Skeletal muscle cell (primary cell): ENCODE results near the gene CFB.
"Not testable (repeated sequence)": the region's sequence is repeated elsewhere in the genome, so short reads cannot be mapped to it uniquely, and the experiment has no call there.

Source experiments
- DNase-seq: peaks from one replicate; pipeline ENCODE4 v3.0.0-alpha.2; 2010; ENCODE audit warnings: low read depth
- H3K4me3 ChIP-seq: 2 replicates; pipeline ENCODE4 v1.5.1; 2011; ENCODE audit warnings: low read depth, mild to moderate bottlenecking, control low read depth, low read length, moderate library complexity

Gene CFB

DNA sequence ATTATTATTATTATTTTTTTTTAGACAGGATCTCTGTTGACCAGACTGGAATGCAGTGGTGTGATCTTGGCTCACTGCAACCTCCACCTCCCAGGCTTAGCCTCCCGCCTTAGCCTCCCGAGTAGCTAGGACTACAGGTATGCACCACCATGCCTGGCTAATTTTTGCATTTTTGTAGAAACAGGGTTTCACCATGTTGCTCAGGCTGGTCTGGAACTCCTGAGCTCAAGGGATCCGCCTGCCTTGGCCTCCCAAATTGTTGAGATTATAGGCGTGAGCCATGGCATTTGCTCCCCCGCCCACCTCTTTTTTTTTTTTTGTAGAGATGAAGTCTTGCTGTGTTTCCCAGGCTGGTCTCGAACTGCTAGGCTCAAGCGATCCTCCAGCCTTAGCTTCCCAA, 36.6 kb upstream of the CFB start:
- not testable (repeated sequence) for DNase-seq, H3K4me3 ChIP-seq

DNA sequence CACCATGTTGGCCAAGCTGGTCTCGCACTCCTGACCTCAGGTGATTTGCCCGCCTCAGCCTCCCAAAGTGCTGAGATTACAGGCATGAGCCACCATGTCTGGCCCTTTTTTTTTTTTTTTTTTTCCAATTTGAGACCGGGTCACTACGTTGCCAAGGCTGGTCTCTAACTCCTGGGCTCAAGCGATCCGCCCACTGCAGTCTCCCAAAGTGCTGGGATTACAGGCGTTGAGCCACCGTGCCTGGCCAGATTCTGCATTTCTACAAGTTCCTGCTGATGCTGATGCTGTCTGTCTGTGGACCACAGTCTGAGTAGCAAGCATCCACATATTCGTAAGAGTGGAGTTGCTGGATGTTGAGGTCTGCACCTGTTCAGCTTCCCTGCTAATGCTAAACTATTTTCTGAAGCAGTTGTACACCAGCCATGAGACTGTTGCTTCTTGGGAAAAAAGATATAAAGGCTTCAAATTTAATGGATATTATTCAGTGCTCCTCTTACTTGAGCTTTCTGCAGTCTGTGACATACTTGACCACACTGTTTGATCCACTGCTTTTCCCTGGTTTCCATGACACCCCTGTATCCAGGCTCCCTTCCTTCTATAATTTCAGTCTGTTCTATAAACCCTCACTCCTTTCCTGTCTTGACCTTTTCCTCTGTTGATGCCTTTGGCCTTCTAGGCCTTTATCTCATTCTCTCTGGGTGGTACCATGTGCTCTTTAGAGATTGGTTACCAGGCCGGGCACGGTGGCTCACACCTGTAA, 33.9 kb upstream of the CFB start:
- no peak overlapping the region for H3K4me3 ChIP-seq
- DNase-seq: no peak

DNA sequence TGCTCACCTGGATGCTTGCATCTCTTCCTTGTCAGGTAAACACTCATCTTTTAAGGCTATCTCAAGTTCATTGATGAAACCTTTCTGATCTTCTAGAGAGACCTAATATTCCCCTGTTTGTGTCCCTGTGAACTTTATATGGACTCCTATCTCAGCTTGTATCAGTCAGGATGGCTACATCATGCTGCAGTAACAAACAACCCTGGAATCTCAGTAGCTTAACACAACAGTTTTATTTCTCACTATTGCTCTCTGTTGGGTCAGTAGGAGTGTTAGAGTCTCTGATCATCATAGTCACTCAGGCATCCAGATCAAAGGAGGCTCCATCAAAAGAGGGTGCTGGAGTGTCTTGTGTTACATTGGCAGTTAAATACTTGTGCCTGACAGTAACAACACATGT, 30.5 kb upstream of the CFB start:
- no peak overlapping the region for H3K4me3 ChIP-seq
- no peak for DNase-seq

DNA sequence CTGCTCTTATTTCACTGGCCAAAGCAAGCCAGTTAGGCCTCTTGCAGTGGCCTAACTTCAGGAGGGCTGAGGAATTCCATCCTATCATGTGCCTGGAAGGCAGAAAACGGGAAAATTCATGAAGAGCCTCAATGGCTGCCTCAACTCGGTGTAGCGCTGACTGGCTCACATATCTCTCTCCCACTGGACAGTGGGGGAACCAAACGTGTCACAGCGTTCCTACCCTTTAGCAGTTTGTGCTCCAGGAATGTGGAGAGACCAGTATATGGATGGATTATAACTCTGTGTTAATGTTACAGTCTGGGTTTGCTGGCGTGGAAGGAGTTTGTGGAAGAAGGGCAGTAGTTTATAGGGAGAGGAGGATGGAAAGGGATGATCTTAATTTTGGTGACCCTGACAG, 30.1 kb upstream of the CFB start:
- no peak overlapping the region for H3K4me3 ChIP-seq
- no peak for DNase-seq

DNA sequence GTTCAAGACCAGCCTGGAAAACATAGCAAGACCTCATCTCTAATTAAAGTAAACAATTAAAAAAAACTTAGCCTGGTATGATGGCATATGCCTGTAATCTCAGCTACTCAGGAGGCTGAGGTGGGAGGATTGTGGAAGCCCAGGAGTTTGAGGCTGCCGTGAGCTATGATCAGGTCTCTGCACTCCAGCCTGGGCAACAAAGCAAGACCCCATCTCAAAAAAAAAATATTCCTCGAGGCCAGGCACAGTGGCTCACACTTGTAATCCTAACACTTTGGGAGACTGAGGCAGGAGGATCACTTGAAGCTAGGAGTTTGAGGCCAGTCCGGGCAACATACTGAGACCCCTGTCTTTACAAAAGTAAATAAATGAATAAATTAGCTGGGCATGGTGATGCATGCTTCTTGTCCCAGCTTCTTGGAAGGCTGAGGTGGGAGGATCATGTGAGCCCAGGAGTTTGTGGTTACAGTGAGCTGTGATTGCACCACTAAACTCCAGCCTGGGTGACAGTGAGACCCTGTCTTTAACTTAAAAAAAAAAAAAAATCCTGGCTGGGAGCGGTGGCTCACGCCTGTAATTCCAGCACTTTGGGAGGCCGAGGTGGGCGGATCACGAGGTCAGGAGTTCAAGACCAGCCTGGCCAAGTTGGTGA, 27.7 kb upstream of the CFB start:
- H3K4me3 ChIP-seq: no peak overlapping the region
- DNase-seq: no peak

DNA sequence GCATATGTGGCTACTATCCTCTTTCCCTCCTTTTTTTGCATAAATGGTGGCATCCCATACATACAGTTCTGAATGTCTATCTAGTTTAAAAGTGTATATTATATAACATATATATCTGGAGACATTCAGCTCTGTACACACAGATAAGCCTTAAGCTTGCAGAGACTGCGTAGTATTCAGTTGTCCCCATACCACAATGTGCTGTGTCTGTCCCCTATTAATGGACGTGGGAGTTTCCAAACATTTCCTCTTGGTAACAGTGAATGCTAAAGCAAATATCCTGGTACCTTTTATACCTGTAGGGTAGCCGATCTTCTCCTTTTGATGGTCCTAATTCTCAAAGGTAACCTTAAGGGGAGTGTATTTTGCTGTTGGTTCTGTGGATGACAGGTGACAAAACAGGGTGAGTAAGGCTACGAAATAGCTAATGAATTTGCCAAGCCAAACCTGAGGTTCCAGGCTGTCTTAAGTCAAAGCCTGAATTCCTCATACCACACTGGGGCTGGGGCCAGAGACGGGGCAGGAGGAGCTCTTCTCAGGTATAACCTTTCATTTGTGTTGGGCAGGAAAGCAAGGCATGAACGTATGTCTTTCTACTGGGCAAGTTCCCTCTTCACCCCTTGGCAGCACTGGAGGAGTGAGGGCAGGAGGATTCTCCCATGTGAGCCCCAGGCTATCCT, 26.1 kb upstream of the CFB start:
- DNase-seq: no peak
- no peak overlapping the region for H3K4me3 ChIP-seq

DNA sequence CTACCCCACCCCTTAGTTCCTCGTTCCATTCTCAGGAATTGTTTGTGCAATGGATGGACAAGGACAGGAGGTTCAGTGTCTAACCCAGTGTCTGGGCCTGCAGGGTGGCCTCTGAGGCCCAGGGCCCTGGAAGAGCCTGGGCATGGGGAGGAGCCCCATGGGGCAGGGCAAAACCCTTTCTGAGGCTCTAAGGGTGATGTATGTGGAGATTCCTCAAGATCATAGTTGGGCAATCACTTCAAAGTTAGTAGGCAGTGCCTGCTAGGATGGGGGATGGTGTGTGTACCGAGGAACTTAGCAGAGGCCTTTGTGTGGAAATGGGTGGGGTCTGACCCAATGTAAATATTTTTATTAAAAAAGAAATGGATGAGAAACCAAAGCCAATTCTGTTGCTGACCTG, 25.1 kb upstream of the CFB start:
- DNase-seq: no peak

DNA sequence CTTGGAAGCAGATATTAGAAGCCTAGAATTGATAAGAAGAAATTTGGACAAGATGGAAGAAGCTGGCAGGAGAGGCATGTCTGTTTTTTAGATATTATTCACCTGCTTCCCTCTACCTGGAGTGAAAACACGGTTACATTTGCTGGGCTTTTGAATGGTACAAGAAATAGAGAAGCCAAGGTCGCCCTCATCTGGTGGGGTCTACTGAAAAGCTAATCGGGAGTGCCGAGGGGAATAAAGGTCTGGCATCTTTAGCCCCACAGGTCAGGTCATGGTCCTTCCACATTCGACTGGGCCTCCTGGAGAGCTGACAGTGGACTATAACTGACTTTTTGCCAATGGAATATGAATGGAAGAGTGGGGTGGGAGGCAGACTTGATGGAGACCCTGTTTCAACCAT, 23.0 kb upstream of the CFB start:
- DNase-seq: no peak
- H3K4me3 ChIP-seq: no peak overlapping the region

More for the DNA sequence above, 25.1 kb upstream of the CFB start:
- no peak overlapping the region for H3K4me3 ChIP-seq

DNA sequence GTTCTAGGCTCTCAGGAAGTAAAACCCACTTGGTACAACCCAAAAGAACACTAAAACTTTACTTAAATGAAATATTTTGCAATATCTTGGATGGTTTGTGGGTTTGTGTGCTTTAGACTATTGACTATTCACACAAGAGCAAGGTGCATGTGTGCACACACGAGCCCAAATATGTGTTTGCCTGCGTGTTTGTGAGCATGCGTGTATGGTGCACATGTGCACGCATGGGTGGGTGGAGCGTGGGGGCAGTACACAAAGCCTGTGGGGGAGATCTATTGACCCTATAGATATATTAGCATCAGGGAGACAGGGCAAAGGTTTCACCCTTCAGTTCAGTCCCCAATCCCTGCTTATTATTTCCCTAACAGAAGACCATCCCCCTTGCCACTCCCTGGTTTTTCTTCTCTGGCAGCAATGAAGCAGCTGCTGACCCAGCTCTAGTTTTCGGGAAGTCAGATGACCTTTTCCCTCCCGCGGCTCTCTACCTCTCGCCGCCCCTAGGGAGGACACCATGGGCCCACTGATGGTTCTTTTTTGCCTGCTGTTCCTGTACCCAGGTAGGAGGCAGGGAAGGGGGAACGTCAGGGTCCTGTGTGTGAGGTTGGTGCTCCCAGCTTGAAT, 18.5 kb upstream of the CFB start, which contains the start of gene C2:
C2 (plus strand) TSS at position 476 of the 621 bp plus-strand sequence; CDS start at position 512, 36 bp downstream.
- no peak within 1 kb of the TSS for H3K4me3 ChIP-seq
- no peak for DNase-seq

DNA sequence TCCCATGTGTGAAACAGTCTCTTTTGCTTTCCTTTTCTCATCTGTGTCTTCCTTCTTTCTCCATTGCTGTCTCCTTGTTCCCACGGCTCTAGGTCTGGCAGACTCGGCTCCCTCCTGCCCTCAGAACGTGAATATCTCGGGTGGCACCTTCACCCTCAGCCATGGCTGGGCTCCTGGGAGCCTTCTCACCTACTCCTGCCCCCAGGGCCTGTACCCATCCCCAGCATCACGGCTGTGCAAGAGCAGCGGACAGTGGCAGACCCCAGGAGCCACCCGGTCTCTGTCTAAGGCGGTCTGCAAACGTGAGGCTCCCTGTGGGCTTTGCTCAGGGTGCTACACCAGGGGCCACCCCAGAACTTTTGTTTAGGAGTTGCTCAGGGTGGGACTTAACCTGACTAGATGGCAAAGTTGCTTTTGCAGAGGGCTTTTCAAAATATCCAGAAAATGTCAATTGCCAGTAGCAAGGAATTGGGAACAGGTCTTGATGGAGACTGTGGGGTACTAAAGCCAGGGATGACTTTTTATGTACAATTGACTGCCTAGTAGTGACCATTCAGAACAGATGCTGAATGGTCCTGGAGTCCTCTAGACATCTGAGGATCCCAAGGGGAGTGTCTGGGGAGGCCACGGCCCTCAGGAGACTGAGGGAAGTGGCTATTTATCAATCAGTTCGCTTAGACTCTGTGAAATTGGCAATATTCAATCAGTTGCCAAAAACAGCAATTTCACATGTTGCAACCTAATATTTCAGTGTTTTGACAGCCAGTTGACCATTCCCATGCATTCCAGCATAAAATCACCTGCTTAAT, 17.8 kb upstream of the CFB start:
- no peak overlapping the region for H3K4me3 ChIP-seq
- no peak for DNase-seq

DNA sequence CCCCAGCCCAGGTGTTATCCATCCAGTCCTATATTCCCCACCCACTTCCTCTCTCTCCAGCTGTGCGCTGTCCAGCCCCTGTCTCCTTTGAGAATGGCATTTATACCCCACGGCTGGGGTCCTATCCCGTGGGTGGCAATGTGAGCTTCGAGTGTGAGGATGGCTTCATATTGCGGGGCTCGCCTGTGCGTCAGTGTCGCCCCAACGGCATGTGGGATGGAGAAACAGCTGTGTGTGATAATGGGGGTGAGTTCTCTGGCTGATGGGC, 17.3 kb upstream of the CFB start:
- no peak for DNase-seq
- no peak overlapping the region for H3K4me3 ChIP-seq

DNA sequence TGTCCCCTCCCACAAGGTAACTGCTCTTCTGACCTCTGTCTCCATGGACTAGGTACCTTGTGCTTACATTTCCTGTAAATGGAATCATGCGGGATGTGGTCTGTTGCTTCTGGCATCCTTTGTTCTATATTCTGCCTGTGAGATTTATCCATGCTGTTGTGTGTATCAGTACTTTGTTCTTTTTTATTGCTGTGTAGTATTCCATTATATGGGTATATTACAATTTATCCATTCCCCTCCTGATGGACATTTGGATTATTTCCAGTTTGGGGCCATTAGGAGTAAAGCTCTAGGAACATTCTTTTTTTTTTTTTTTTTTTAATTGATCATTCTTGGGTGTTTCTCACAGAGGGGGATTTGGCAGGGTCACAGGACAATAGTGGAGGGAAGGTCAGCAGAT, 14.9 kb upstream of the CFB start:
- no peak overlapping the region for H3K4me3 ChIP-seq
- no peak for DNase-seq

DNA sequence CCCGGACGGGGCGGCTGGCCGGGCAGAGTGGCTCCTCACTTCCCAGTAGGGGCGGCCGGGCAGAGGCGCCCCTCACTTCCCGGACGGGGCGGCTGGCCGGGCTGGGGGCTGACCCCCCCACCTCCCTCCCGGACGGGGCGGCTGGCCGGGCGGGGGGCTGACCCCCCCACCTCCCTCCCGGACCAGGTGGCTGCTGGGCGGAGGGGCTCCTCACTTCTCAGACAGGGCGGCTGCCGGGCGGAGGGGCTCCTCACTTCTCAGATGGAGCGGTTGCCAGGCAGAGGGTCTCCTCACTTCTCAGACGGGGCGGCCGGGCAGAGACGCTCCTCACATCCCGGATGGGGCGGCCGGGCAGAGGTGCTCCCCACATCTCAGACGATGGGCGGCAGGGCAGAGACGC, 13.8 kb upstream of the CFB start:
- DNase-seq, H3K4me3 ChIP-seq: not testable (repeated sequence)

DNA sequence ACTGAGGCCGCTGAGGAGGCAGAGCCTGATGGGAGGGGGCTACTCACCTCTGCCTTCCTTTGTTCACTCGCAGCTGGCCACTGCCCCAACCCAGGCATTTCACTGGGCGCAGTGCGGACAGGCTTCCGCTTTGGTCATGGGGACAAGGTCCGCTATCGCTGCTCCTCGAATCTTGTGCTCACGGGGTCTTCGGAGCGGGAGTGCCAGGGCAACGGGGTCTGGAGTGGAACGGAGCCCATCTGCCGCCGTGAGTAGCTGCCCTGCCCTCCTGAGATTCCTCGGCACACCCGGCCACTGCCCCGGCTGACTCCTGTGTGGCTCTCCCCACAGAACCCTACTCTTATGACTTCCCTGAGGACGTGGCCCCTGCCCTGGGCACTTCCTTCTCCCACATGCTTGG, 12.4 kb upstream of the CFB start:
- H3K4me3 ChIP-seq: no peak overlapping the region
- no peak for DNase-seq

DNA sequence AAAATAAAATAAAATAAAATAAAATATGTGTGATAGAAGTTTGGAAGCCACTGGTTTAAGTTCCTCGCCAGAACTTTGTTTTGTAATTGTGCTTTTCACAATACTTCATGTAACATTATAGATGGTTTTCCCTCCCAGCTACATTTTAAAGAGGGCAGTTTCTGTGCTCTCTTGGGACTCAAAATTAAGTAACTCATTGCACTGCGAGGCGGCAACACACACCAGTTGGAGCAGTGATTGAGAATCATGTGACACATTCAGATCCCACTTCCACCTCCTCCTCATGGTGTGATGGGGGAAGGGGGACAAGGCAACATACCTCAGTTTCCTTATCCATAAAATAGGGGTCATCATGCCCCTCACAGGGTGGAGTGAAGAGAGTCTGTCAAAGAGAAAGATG, 10.9 kb upstream of the CFB start:
- no peak overlapping the region for H3K4me3 ChIP-seq
- no peak for DNase-seq

DNA sequence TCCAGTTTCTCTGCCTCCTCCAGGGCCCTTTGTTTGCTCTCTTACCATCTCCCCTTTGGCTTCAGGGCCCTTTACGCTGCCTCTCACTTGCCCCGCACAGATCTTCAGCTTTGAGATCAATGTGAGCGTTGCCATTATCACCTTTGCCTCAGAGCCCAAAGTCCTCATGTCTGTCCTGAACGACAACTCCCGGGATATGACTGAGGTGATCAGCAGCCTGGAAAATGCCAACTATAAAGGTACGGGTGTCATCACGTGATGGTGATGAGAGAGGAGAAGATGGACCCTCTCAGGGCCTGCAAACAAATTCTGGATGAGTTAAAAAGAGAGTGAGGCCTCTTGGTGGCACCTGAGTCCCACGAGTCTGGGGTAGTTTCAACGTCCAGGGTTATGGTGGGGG, 10.1 kb upstream of the CFB start:
- no peak for DNase-seq
- H3K4me3 ChIP-seq: no peak overlapping the region

DNA sequence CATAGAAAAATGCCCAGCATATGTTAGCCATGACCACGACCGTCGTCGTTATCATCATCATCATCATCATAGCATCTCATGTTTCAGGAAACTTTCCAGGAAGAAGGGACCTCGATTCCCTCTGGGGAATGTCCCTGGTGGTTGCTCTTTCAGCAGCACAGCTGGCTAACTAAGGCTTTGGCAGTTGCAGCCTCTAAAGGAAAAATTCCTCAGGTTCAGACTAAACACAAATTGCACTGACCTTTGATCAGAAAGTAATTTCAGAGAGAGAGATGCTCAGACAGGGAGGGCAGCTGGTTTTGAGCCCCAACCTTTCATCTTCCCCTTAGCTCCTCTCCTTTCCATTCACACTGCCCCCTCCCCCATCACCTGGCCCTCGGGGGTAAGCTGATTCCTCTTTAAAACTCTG, 5.6 kb upstream of the CFB start:
- no peak overlapping the region for H3K4me3 ChIP-seq
- no peak for DNase-seq

DNA sequence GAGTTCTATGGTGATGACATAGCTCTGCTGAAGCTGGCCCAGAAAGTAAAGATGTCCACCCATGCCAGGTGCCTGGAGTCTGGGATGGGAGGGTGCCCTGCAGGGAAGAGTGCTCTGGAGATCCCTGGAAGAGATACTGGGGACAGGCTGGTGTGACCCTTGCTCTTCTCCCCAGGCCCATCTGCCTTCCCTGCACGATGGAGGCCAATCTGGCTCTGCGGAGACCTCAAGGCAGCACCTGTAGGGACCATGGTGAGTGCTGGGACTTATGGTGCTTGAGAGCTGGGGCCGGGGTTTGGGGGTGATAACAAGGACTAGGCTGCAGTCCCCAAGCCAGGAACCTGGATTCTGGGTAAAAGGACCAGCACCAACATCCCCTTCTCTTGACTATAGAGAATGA, 2.2 kb upstream of the CFB start:
- no peak for DNase-seq
- H3K4me3 ChIP-seq: no peak overlapping the region

DNA sequence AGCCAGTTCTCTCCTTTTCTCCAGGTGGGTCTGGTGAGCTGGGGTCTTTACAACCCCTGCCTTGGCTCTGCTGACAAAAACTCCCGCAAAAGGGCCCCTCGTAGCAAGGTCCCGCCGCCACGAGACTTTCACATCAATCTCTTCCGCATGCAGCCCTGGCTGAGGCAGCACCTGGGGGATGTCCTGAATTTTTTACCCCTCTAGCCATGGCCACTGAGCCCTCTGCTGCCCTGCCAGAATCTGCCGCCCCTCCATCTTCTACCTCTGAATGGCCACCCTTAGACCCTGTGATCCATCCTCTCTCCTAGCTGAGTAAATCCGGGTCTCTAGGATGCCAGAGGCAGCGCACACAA, 765 bp upstream of the CFB start:
- no peak overlapping the region for H3K4me3 ChIP-seq
- DNase-seq: no peak

DNA sequence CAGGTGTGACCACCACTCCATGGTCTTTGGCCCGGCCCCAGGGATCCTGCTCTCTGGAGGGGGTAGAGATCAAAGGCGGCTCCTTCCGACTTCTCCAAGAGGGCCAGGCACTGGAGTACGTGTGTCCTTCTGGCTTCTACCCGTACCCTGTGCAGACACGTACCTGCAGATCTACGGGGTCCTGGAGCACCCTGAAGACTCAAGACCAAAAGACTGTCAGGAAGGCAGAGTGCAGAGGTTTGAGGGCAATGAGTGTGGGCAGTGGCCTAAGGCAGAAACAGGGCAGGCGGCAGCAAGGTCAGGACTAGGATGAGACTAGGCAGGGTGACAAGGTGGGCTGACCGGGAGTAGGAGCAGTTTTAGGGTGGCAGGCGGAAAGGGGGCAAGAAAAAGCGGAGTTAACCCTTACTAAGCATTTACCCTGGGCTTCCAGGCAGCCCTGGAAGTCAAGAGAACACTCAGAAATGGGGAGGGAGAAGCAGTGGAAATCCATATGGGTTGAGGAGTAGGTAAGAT, 533 bp downstream of the CFB start:
- no peak for DNase-seq
- H3K4me3 ChIP-seq: no peak overlapping the region
